ENCODE measurements around the gene PODNL1.
"Not testable (repeated sequence)": the region's sequence is repeated elsewhere in the genome, so short reads cannot be mapped to it uniquely, and the experiment has no call there.

PODNL1 gene

GRCh38 chr19:13938301-13939064 is at the start of gene PODNL1:
TSS of gene PODNL1 (minus strand) at chr19:13938417. CDS start at chr19:13938181, 236 bp downstream.
- DNase-seq (ENCODE audit: low spot score), result no peak

DNA sequence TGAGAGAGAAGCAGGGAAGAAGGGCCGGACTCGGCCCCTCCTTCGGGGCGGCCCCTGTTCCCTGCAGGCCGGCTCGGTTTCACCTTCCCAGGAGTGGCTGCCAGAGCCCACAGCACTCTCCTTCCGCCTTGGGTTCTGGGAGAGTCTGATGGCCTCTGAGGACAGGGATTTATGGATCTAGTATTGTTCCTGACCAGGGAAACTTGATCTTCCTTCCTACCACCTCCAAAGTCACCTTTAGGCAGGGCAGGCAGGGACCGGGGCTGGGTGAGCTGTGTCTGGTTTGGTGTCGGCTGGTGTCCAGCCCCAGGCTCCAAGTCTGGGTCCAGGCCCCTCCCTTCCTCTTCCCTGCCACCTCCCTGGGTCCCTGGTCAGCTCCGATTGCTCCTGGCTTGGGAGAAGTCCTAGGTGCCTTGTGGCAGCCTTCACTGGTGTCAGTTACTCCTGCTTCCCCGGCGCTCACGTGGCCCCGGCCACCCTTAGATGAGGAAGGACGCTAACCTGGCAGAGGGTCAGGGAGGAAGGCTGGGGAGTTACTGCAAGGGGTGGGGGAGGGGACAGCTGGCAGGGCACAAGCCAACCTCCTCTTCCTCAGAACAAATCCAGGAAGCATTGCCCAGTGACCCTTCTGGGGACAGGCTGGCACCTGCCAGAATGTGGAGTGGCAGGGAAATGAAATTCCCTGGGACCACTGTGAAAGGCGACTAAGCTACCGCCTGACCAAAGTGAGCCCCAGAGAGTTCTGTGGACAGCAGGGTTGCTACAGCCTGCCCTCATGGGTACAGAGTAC is 49.1 kb upstream of the PODNL1 start:
- DNase-seq (ENCODE audit: low spot score), result no peak

DNA sequence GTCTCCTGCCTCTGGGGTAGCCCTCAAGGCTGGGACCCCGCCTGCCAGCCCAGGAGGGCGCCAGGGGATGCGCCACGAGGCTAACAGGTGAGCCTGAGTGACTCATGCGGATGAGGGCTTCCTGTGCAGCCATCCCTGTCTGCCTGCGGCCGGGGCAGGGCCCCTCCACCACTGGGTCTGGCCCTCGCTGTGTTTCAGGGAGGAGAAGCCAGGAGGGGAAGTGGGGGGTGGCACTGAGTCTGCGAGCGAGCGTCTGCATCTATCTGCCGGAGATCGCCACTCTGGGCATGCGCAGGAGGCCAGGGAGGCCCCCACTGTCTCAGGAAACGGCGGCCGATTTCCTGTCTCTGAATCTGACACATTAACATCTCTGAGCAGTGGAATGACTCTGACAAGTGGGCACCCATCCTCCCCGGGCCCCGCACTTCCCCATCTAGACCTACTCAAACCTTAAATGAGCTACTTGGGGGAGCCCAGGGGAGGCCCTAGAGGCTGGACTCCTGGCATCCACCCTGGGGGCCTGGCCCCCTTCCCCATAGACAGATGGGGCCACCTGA is 48.2 kb upstream of the PODNL1 start:
- no peak for DNase-seq (ENCODE audit: low spot score)

- DNase-seq (ENCODE audit: low spot score), result no peak
Measured at GRCh38 chr19:13985771-13986347, 47.6 kb upstream of the PODNL1 start.

DNA sequence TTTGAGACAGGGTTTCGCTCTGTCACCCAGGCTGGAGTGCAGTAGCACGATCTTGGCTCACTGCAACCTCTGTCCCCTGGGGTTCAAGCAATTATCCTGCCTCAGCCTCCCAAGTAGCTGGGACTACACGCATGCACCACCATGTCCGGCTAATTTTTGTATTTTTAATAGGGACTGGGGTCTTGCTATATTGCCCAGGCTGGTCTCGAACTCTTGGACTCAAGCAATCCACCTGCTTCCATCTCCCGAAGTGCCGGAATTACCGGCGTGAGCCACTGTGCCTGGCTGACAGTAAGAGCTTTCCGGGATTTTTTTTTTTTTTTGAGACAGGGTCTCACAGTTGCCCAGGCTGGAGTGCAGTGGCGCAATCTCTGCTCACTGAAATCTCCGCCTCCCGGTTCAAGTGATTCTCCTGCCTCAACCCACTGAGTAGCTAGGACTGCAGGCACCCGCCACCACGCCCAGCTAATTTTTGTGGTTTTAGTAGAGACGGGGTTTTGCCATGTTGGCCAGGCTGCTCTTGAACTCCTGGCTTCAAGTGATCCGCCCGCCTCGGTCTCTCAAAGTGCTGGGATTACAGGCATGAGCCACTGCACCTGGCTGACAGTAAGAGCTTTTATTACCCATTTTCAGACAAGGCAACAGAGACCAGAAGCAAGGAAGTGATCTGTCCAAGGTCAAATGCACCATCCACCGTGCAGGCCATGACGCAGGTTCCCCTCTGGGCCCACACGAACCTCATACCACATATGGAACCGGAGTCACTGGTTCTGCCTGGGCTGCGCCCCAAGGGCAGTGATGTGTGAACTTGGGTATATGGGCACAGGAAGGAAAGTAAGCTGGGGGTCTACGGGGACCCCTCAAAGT is 46.9 kb upstream of the PODNL1 start:
- no peak for DNase-seq (ENCODE audit: low spot score)

DNA sequence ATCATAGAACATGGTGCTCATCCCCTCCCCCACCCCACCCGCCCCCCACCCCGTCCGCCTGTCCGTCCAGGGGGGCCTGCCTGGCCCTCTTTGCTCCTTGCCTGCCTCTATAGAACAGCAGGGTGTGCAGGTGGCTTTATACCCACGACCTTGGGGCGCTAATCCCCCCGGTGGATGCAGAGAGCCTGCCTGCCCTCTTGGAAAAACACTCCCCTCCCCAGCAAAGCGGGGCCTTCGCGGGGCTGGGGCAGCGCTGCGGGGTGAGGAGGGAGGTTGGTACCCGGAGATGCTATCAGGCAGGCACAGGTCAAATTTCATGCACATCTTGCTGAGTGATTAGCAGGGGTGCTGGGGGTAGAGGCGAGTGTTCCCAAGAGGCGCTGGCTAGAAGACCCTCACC is 46.0 kb upstream of the PODNL1 start:
- no peak for DNase-seq (ENCODE audit: low spot score)

DNA sequence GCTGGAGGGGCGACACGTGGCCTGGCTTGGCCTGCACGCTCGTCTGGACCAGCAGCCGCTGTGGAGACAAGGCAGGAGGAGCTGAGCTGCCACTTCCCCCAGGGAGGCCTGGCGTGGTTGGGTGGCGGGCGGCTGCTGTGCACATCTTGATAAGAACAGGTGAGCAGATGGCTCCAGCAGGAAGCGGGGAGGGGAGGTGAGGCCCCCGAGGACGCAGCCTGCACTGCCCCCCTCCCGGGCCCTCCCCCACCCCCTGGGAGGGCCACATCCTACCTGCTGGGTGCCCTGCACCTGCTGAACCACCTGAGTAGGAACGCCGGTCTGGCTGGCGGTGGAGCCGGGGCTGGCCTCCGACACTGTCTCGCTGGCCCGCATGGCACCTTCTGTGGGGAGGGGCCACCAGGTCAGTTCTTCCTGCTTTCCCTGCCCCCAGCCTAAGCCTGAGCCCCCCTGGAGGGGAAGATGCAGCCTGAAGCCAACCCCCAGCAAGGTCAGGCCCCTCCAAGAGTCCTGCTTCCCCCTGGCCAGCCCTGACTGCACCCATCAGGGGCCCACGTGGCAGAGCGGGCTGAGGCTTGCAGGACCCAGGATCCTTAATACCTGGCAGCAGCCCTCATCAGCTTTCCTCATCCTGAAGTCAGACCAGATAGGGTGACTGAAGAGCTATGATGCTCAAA is 45.1 kb upstream of the PODNL1 start:
- DNase-seq (ENCODE audit: low spot score), result no peak

DNA sequence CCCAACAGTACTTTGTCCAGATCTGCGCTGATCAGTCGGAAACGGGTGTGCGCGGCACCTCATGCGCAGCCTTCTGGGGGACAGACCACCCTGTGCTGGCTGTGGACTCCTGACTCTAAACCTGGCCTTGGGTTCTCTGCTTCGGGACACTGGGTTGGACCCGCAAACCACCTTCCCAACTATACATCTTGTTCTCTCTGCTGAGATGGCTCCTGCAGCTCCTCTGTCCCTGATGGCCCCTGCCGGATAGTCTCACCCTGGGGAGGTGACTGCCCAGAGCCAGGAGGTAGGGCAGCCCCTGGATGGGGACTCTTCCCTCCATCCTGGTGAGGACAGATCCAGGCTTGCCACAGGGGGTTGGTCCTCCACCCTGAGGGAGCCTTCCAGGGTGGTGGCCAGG is 44.6 kb upstream of the PODNL1 start:
- DNase-seq (ENCODE audit: low spot score), result no peak

DNA sequence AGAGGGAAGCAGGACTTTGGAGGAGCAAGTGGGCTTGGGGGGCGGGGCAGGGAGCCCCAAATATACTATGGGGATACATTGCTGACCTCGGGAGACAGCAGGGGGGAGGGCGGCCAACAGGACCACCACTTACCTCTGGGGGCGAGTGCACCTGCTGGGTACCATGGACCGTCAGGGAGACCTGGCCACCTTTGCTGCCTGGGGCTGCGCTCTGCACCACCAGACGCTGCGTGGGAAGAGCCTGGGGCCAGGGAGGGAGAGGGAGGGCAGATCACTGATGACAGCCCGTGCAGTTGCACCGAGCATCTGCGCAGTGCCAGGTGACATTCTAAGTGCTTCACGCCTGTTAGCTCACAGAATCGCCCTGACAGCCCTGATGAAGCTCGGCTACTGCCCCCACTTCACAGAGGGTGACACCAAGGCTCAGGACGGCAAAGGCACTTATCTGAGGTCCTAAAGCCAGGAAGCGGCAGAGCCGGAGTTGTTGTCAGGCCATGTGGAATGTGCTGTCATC is 43.8 kb upstream of the PODNL1 start:
- no peak for DNase-seq (ENCODE audit: low spot score)

GRCh38 chr19:13981467-13981866 is 43.2 kb upstream of the PODNL1 start:
- DNase-seq (ENCODE audit: low spot score), result no peak

DNA sequence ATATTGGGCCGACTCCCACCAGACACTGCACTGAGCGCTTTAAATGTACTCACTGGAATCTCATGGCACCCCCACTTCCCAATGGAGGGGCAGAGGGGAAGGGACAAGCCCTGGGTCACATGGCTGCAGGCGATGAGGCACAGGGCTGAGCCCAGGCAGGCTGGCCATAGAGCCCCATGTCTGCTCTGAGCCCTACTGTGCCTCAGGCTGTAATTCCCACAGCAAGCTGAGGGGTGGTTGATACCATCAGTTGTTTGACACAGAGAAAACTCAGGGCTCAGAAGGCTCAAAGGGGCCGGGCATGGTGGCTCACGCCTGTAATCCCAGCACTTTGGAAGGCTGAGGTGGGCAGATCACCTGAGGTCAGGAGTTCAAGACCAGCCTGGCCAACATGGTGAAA is 42.8 kb upstream of the PODNL1 start:
- DNase-seq (ENCODE audit: low spot score), result no peak

GRCh38 chr19:13980340-13980739 is 42.1 kb upstream of the PODNL1 start:
- DNase-seq (ENCODE audit: low spot score), result no peak

DNA sequence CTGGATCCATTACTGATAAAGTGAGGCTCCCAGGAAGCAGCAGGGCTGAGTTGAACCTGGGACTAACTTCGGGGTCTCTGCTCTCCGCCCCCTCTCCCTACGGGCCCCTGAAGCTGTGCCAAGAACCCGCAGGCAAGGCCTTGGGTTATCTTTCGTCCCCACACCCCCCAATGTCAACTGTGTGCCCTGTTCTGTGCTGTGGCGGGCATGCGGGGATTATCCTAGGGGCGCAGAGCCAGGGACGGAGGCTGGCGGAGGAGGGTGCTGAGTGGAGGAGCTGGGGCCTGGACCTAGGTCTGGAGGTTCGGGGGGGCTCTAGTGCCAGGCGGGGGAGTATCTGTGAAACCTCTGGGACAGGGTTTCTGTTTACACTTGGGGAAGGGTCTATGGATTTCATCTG is 41.5 kb upstream of the PODNL1 start:
- no peak for DNase-seq (ENCODE audit: low spot score)

GRCh38 chr19:13979244-13979615 is 41.0 kb upstream of the PODNL1 start:
- DNase-seq (ENCODE audit: low spot score), result no peak

DNA sequence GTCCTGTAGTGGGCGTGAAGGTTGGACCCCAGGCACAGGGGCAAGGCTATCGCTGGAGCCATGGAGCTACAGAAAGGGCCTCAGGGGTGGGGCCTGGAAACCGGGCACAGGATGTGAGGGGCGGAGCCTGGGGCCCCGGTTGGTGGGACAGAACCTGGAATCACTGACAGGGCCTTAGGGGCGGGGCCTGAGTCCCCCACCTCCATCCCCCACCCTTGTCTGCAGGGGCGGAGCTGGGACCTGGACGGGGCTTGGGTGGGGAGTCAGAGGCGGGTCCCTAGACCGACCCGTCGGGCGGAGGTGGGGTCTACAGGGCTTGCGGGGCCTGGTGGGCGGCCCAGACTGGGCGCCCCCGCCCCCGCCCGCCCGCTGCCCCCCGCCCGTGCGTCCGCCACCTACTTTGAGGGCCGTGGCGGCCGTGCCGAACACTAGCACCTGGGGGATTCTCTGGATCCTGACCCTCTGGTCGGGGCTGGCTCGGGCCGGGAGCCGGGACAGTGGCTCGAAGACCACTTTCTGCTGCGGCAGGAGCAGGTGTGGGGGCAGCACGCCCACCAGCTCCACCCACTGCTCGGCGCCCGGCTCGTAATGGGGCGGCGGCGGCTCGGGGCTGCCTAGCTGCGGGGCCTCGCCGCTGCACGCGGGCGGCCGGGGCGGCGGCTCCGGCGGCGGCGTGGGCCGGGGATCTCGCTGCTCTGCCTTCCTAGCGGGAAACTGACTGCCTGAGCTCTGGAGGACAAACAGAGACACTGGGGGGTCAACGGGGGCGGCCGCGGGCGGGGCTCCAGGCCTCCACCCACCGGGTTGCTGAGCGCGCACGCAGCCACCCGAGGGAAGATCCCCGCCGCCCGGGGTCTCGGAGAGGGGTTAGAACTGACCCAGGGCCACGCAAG is 40.4 kb upstream of the PODNL1 start:
- DNase-seq (ENCODE audit: low spot score), result no peak

DNA sequence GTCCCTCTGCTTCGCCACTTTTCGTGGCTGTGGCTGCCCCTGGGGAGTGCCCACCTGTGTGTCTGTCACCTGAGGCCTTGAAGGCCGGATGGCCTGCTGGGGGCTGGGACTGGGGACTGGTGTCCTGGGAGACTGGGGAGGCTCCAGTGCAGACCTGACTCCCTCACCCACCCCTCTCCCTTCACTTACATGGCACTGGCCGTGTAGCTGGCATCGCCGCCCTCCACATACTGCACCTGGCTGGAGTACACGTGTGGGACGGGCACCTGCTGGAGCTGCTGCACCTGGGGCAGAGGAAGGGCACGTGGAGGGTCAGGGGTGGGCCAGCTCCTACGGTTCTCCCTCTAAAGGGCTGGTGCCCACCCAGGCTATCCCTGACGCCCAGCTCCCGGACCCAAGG is 39.6 kb upstream of the PODNL1 start:
- DNase-seq (ENCODE audit: low spot score), result no peak

GRCh38 chr19:13976446-13976845 is 38.2 kb upstream of the PODNL1 start:
- DNase-seq (ENCODE audit: low spot score), result no peak

- no peak for DNase-seq (ENCODE audit: low spot score)
Measured at GRCh38 chr19:13975870-13976269, 37.7 kb upstream of the PODNL1 start.

GRCh38 chr19:13974073-13974472 is 35.9 kb upstream of the PODNL1 start:
- DNase-seq (ENCODE audit: low spot score), result no peak

DNA sequence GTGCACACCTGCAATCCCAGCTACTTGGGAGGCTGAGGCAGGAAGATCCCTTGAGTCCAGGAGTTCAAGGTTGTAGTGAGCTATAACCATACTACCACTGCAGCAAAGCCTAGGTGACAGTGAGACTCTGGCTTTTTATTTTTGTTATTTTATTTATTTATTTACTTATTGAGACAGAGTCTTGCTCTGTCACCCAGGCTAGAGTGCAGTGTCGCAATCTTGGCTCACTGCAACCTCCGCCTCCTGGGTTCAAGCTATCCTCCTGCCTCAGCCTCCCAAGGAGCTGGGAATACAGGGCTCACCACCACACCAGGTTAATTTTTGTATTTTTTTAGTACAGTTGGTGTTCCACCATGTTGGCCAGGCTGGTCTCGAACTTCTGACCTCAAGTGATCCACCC is 35.3 kb upstream of the PODNL1 start:
- not testable (repeated sequence) for DNase-seq (ENCODE audit: low spot score)
